ENCODE results near the gene SND1.

GRCh38 chr7:127858915-127859189 lies 206.9 kb downstream of the SND1 start:
- TF ChIP-seq EZH2 (optimal IDR thresholded peaks at IDR 0.05; ENCODE audit: low read depth, low read length), result no peak
- no peak for TF ChIP-seq CTCF (IDR thresholded peaks at IDR 0.05; ENCODE audit: low read length)

Measured in MM.1S (cell line).